Activated CD4-positive, alpha-beta T cell treated with anti-CD3 and anti-CD28 coated beads for 24 hours (primary cell): Measurements from ENCODE around the gene SLC25A21.
"Not testable (repeated sequence)": the region's sequence is repeated elsewhere in the genome, so short reads cannot be mapped to it uniquely, and the experiment has no call there.

ENCODE experiments used
- DNase-seq, 2 donors: peaks; one replicate each; pipeline ENCODE4 v3.0.0-alpha.2; 2020; ENCODE audit warnings: low read depth in 2 of 2

SLC25A21 gene

GRCh38 chr14:36986407-36986806 lies 186.0 kb downstream of the SLC25A21 start:
- DNase-seq: no peak

DNA sequence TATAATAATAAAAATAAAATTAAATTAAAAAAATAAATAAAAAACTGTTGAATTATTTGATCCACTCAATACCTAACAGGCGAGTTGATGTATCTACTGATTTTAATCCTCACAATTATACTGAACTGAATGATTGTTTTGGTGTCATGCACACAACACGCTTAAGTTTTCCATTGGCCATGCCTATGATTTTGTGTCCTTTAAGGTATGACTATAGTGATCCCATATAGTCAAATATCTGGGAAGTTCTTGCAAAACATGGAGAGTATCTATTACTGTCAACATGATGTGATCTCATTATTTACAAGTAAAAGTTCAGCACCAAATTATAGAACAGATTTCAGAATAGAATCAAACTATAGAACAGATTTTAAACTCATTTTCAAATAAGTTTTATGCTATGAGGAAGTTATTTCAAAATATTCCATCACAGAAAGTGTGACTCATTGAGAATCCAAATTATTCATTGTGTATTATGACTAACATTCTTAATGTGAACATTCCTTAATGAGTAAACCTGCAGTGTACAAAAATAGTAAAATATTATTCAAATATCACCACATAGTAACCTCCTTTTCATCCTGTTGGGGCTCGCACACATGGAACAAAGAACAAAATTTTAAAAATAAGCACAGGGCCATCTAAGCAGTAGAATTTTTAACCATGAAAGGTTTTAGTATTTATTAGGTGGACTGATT lies 190.4 kb downstream of the SLC25A21 start:
- no peak for DNase-seq

GRCh38 chr14:36980413-36980812 lies 192.0 kb downstream of the SLC25A21 start:
- not testable (repeated sequence) for DNase-seq

- DNase-seq: no peak
These were observed 192.5 kb downstream of the SLC25A21 start for GRCh38 chr14:36979863-36980262.

DNA sequence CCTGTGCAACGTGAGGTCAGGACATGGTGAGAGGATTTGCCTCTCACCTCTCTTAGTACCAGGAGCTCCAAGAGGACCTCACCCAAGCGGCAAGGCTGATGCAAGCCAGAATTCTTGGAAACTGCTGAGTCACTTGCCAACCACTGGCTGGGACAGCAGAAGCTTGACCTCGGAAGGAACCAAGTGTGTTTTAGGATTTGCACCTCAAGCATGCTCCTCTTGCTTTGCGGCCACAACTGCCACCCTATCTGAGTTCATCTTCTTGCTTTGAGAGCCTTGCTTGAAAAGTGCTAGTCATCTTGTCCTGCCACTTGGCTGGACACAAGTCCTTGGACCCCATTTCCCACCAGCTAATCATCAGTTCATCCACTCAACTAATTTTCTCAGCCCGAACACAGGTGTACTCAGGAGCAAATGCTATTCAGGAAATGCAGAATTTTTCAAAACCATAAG lies 195.8 kb downstream of the SLC25A21 start:
- DNase-seq: no peak

- no peak for DNase-seq
These were observed 196.6 kb downstream of the SLC25A21 start for GRCh38 chr14:36975834-36976233.

- DNase-seq: no peak
These were observed 197.4 kb downstream of the SLC25A21 start for GRCh38 chr14:36974985-36975384.

DNA sequence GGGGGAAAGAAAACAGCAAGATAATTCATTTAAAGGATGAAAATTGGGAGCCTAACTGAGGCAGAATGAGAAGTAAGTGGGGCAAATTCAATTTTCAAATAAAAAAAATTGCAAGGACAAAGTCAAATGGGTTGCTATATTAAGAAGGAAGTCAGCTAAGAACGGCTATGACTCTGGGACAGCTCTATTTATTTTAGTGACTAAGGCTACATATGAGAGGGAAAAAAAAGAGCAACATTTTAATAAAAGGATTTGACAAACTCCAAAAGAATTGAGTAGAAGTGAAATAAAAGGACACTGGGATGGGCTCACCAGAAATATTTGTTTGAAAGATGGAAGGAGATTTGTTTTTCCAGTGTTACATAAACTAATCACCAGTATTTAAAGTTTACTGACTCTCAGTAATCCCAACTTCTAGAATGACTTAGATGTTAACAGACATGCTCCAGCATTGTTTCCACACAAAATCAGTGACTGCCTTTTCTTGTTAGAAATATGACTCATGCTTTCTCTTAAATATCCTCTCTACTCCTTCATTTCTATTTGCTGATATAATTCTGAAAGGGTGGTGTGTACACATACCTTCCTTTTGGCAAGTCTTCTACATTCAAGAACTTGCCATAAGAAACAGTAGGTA lies 198.5 kb downstream of the SLC25A21 start:
- no peak for DNase-seq

DNA sequence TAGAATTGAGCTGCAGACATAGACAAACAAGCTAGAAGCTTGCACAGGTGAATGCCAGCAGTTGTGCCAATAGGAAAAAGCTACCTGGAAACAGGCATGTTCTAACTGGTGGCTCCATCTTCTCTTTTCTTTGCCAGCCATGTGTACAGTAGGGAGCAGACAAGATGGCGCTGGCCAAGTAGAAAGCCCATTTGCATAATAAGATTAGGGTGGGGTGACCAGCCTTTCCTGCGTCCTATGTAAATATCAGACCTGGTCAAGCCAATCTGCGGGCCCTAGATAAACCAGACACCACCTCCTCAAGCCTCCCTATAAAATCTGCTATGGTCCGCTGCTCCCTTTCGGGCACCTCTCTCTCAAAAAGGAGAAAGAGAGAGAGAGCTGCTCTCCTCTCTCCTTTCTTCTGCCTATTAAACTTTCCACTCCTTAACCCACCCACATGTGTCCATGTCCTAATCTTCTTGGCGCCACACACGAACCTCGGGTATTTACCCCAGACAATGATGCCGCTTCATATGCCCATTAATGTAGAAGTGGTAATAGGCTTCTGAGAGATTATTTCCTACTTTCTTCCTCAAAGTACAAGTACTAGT lies 201.0 kb downstream of the SLC25A21 start:
- DNase-seq: no peak

- no peak for DNase-seq
These were observed 204.4 kb downstream of the SLC25A21 start for GRCh38 chr14:36967892-36968555.

- DNase-seq: no peak
These were observed 216.4 kb downstream of the SLC25A21 start for GRCh38 chr14:36955967-36956366.

GRCh38 chr14:36955376-36955775 lies 217.0 kb downstream of the SLC25A21 start:
- DNase-seq: no peak

GRCh38 chr14:36952689-36953088 lies 219.7 kb downstream of the SLC25A21 start:
- no peak for DNase-seq

DNA sequence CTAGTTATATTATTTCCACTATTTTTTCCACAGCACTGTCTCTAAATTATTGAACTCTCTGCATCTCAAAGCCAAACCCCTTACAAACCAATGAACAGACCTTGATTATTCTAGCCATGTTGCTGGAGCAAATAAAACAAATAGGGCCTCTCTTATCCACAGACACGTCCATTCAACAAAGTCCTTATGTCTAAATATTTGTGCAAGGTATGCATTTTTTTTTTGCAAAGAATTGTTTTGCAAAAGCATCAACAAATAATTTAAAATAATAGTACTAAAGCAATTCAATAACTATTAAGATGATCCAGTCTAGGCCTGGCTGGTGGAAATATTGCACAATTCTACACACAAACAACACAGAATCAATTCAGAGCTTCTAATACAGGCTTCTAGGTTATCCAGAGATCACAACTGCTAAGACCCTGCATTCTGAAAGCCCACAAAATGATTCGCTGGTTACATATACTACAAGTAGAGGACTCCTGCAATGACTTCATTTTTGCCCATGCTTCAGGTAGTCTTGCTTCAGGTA lies 221.0 kb downstream of the SLC25A21 start:
- DNase-seq: no peak

DNA sequence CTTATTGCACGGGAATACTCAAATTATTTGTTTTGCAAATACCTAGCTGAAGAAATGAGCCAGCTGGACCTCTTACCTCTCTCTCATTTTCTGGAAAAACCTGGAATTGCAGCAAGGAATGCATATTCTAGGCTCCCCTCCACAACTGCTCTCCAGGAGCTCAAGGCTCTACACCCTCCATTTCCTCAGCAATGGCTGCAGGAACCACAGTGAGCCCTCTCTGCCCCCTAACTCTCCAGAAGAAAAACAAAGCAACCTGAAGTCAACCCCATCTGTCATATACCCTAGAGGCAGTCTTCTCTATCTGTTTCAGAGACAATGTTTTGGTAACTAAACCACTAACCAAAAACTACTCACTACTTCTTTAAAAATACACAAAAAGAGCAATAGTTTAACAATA lies 221.6 kb downstream of the SLC25A21 start:
- DNase-seq: no peak

DNA sequence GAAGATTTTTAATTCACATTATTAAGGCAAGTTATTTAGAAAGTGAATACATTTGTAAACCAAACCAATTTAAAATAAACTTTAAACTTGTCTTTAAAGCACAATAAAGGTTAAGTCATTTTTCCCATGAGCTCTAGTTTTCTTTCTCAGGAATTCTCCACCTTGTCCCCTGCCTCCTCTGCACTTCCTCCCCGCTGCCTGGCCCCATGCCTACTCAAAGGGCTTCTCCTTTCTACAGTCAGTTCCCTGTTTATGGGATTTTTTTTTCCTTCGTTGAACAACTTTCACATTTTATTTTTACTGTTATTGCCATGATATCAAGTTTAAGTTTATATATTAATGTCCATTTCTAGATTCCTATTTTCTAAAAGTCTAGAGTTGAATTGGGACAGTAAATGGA lies 223.0 kb downstream of the SLC25A21 start:
- no peak for DNase-seq

GRCh38 chr14:36948157-36948859 lies 224.1 kb downstream of the SLC25A21 start:
- no peak for DNase-seq

GRCh38 chr14:36947362-36947761 lies 225.0 kb downstream of the SLC25A21 start:
- no peak for DNase-seq

DNA sequence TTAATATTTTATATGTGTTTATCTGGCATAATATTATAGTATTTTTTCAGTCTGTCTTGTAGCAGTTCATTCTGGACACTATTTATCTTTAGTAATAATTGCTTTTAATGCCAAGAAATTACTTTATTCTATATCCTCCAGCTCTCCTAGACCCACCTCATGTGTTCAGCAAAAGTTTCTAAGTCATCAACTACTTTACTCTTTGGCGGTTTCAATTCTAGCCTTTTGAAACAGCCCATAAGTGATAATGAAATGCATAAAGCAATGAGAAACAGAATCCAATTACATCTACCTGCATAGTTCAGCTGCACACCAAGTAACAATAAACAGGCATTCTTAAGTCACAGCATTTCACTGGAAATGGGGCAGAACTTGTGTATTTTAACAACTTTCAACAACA lies 225.5 kb downstream of the SLC25A21 start:
- DNase-seq: no peak

DNA sequence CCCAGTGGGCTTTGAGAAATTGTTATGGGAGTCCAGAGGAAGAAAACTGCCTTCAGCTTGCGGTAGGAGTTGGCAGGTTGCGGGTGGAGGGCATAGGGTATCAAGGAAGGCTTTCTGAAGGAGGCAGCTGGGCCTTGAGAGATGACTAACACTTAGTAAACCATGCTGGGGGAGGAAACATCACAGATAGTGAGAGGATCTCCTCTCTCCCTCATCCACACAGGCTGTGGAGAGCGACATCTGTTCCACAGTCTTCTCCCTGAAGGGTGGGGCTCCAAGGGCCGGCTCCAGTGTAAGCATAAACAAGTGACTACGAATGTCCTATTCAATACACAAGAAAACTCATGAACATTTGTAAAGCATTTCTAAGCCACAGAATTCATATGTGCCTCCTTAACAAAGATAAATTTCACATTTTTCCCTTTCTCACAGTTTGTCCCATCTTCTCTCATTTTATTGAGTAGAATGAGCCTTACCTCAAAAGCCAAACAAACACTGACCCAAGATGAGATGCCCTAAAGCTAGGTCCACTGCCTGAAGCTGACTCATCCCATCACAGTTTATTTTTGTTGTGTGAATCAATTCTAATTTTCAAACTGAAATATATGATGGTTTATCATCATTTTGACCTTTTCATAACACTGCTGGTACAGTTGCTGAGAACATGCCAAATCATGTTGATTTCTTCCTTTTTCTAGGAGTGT lies 227.9 kb downstream of the SLC25A21 start:
- no peak for DNase-seq
